CD8-positive, alpha-beta memory T cell (primary cell): ENCODE measurements around the gene KRT83. TPM values are rescaled to one million over a fixed set of nuclear protein-coding genes. Genes with fewer than 3 reads are reported as not detected.
"Not testable (repeated sequence)": the region's sequence is repeated elsewhere in the genome, so short reads cannot be mapped to it uniquely, and the experiment has no call there.

Experiments used
- CTCF ChIA-PET: fragments of 350-600 bp; sonication (Branson Sonifier 250); formaldehyde crosslinking; loops from one replicate; lab custom pipeline; 2021; ENCODE audit warnings: antibody characterized with exemption; lab: Charles Lee
- POLR2A ChIA-PET: fragments of 350-600 bp; sonication (Branson Sonifier 250); formaldehyde crosslinking; loops from one replicate; lab custom pipeline; 2021; ENCODE audit warnings: antibody characterized with exemption; lab: Charles Lee
- DNase-seq, 5 donors: peaks; one replicate each; pipeline versions ENCODE4 v3.0.0 to v3.0.0-alpha.2; 2020 to 2022; ENCODE audit warnings: mixed read lengths in 1 of 5
- H3K27ac ChIP-seq: one replicate; pipeline ENCODE4 v1.7.0; 2013; ENCODE audit warnings: low read depth, mild to moderate bottlenecking, low read length, moderate library complexity
- H3K27me3 ChIP-seq: 2 replicates; pipeline ENCODE4 v1.7.0; 2013; ENCODE audit warnings: low read length, mild to moderate bottlenecking; ENCODE audit not compliant: insufficient read depth, poor library complexity, severe bottlenecking
- H3K36me3 ChIP-seq: 2 replicates; pipeline ENCODE4 v1.7.0; 2013; ENCODE audit warnings: mild to moderate bottlenecking, low read length, moderate library complexity; ENCODE audit not compliant: insufficient read depth
- H3K4me1 ChIP-seq: 2 replicates; pipeline ENCODE4 v1.7.0; 2013; ENCODE audit warnings: mild to moderate bottlenecking, low read length, moderate library complexity; ENCODE audit not compliant: insufficient read depth
- H3K4me3 ChIP-seq: 2 replicates; pipeline ENCODE4 v1.7.0; 2013; ENCODE audit warnings: mild to moderate bottlenecking, low read length
- H3K9me3 ChIP-seq: 2 replicates; pipeline ENCODE4 v1.7.0; 2013; ENCODE audit warnings: mild to moderate bottlenecking, low read length
- H3K27ac Mint-ChIP-seq, 8 donors: one replicate each; pipeline ENCODE4 v1.8.0; 2020 to 2021; ENCODE audit warnings: mixed read lengths in 8 of 8, mild to moderate bottlenecking in 6 of 8, inconsistent platforms in 3 of 8, moderate library complexity in 3 of 8
- H3K27me3 Mint-ChIP-seq, 2 donors: one replicate each; pipeline ENCODE4 v1.8.0; 2020 to 2021; ENCODE audit warnings: mixed read lengths in 2 of 2, mild to moderate bottlenecking in 1 of 2, moderate library complexity in 1 of 2
- H3K36me3 Mint-ChIP-seq, 3 donors: one replicate each; pipeline ENCODE4 v1.8.0; 2020 to 2021; ENCODE audit warnings: mixed read lengths in 3 of 3, inconsistent platforms in 1 of 3, mild to moderate bottlenecking in 1 of 3
- H3K4me1 Mint-ChIP-seq, 3 donors: one replicate each; pipeline ENCODE4 v1.8.0; 2020 to 2021; ENCODE audit warnings: mixed read lengths in 3 of 3, inconsistent platforms in 1 of 3, mild to moderate bottlenecking in 1 of 3
- H3K4me3 Mint-ChIP-seq, 7 donors: one replicate each; pipeline ENCODE4 v1.8.0; 2020 to 2021; ENCODE audit warnings: mixed read lengths in 7 of 7, mild to moderate bottlenecking in 6 of 7, moderate library complexity in 4 of 7, inconsistent platforms in 2 of 7
- H3K9me3 Mint-ChIP-seq, 5 donors: one replicate each; pipeline ENCODE4 v1.8.0; 2020 to 2022; ENCODE audit warnings: mixed read lengths in 5 of 5, mild to moderate bottlenecking in 3 of 5, moderate library complexity in 2 of 5, inconsistent platforms in 1 of 5
- polyA plus RNA-seq: library from polyadenylated mRNA; unstranded; fragments of 300-500 nt; fragmentation: Illumina TruSeq; gene quantifications from one replicate; pipeline ENCODE4 v1.2.3, GENCODE V29; 2021
- total RNA-seq, 2 experiments: library from RNA; stranded (reverse); gene quantifications; one replicate each; pipeline ENCODE4 v1.2.3, GENCODE V29; 2021

KRT83 gene
- total and polyA plus RNA-seq, 3 experiments from 2014 or later, result not detected

DNA sequence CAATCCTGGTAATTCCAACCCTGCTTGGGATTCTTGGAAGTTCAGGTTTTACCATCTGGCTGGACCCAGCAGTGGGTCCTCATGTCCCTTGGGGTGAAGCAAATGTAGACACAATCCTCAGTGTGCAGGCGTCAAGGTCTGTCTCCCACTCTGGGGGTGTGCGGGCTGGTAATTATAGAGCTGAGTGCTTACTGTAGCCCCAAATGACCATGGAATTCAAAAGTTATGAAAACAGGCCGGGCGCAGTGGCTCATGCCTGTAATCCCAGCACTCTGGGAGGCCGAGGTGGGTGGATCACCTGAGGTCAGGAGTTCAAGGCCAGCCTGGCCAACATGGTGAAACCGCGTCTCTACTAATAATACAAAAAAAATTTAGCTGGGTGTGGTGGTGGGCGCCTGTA lies 23.8 kb upstream of the KRT83 start:
- H3K27me3 Mint-ChIP-seq, result peaks cover 18 to 19% of the 10 kb centered on the region in 2 donors
- CTCF ChIA-PET, result interaction anchor here (1.3 kb wide), 1 partner anchor 27 kb away, joined by 3 read pairs; no protein-coding TSS in a partner anchor

GRCh38 chr12:52344111-52344510 lies 22.9 kb upstream of the KRT83 start:
- Mint-ChIP-seq H3K4me1 (peaks cover under 1 to 11% (median 1%) of the 10 kb centered on the region in 3 donors), H3K9me3 (peaks cover 0 to 3% (median 0%) of the 10 kb centered on the region in 5 donors), H3K27me3 (peaks cover 23% of the 10 kb centered on the region in 2 donors), H3K27ac (no peak overlapping the region), H3K36me3 (no peaks in the 10 kb centered on the region), H3K4me3 (no peak overlapping the region)
- DNase-seq, result peak in 1 of 5 donors; percentile 30
- Histone ChIP-seq H3K9me3 (no peaks in the 10 kb centered on the region), H3K4me1 (no peaks in the 10 kb centered on the region), H3K27me3 (no peaks in the 10 kb centered on the region), H3K36me3 (no peaks in the 10 kb centered on the region), H3K4me3 (no peak overlapping the region), H3K27ac (no peak overlapping the region)
- ChIA-PET CTCF (interaction anchor here (0.7 kb wide), 1 partner anchor 17 kb away, joined by 3 read pairs; no protein-coding TSS in a partner anchor), POLR2A (no interaction called here)

More for the DNA sequence above, 23.8 kb upstream of the KRT83 start:
- H3K4me3 Mint-ChIP-seq, POLR2A ChIA-PET, H3K27ac ChIP-seq, H3K9me3 ChIP-seq, H3K27me3 ChIP-seq, H3K27ac Mint-ChIP-seq, H3K36me3 ChIP-seq, H3K4me3 ChIP-seq, H3K36me3 Mint-ChIP-seq, DNase-seq, H3K9me3 Mint-ChIP-seq, H3K4me1 ChIP-seq: not testable (repeated sequence)
- peaks cover 5 to 17% (median 5%) of the 10 kb centered on the region in 3 donors for H3K4me1 Mint-ChIP-seq

DNA sequence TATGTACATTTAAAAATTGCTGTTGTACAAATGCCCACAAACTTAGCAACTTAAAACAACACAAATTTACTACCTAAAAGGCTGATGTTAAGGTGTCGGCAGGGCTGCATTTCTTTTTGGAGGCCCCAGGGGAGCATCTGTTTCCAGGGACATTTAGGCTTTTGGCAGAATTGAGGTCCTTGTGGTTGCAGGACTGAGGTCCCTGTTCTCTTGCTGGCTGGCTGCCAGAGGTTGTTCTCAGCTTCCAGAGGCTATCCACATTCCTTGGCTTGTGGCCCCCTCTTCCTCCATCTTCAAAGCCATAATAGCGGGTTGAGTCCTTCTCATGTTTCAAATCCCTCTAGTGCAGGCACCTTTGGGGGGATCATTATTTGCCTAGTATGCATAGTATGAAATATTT lies 22.4 kb upstream of the KRT83 start:
- no peaks in the 10 kb centered on the region for H3K36me3 ChIP-seq
- no peaks in the 10 kb centered on the region for H3K36me3 Mint-ChIP-seq
- H3K27ac Mint-ChIP-seq, result no peak overlapping the region
- no peaks in the 10 kb centered on the region for H3K9me3 ChIP-seq
- H3K4me3 ChIP-seq, result no peak overlapping the region
- peaks cover 0 to 3% (median 0%) of the 10 kb centered on the region in 5 donors for H3K9me3 Mint-ChIP-seq
- H3K27ac ChIP-seq, result no peak overlapping the region
- H3K4me3 Mint-ChIP-seq, result no peak overlapping the region
- H3K4me1 ChIP-seq, result no peaks in the 10 kb centered on the region
- H3K4me1 Mint-ChIP-seq, result peaks cover 0 to 5% (median 0%) of the 10 kb centered on the region in 3 donors
- H3K27me3 Mint-ChIP-seq, result peaks cover 23 to 28% of the 10 kb centered on the region in 2 donors
- H3K27me3 ChIP-seq, result no peaks in the 10 kb centered on the region
- peak in 1 of 5 donors; percentile 6 for DNase-seq
- ChIA-PET CTCF (interaction anchor here (0.7 kb wide), 1 partner anchor 16 kb away, joined by 3 read pairs; no protein-coding TSS in a partner anchor), POLR2A (no interaction called here)

GRCh38 chr12:52342781-52343490 lies 21.7 kb upstream of the KRT83 start:
- H3K27ac ChIP-seq, result no peak overlapping the region
- Mint-ChIP-seq H3K9me3 (peaks cover 0 to 3% (median 0%) of the 10 kb centered on the region in 5 donors), H3K4me3 (no peak overlapping the region), H3K27me3 (peaks cover 18 to 28% of the 10 kb centered on the region in 2 donors), H3K36me3 (no peaks in the 10 kb centered on the region), H3K4me1 (no peaks in the 10 kb centered on the region), H3K27ac (no peak overlapping the region)
- no peaks in the 10 kb centered on the region for H3K9me3 ChIP-seq
- H3K36me3 ChIP-seq, result no peaks in the 10 kb centered on the region
- ChIA-PET CTCF (no interaction called here), POLR2A (no interaction called here)
- peak in 1 of 5 donors; percentile 14 for DNase-seq
- H3K4me3 ChIP-seq, result no peak overlapping the region
- H3K4me1 ChIP-seq, result no peaks in the 10 kb centered on the region
- no peaks in the 10 kb centered on the region for H3K27me3 ChIP-seq

- Histone ChIP-seq H3K4me1 (no peaks in the 10 kb centered on the region), H3K9me3 (no peaks in the 10 kb centered on the region), H3K27ac (no peak overlapping the region), H3K4me3 (no peak overlapping the region), H3K27me3 (no peaks in the 10 kb centered on the region), H3K36me3 (no peaks in the 10 kb centered on the region)
- DNase-seq, result peak in 1 of 5 donors; percentile 34
- ChIA-PET CTCF (no interaction called here), POLR2A (interaction anchor here (0.5 kb wide), 1 partner anchor 292 kb away, joined by 3 read pairs; no protein-coding TSS in a partner anchor)
- no peaks in the 10 kb centered on the region for H3K36me3 Mint-ChIP-seq
- H3K27ac Mint-ChIP-seq, result no peak overlapping the region
- peaks cover 16 to 31% of the 10 kb centered on the region in 2 donors for H3K27me3 Mint-ChIP-seq
- no peaks in the 10 kb centered on the region for H3K4me1 Mint-ChIP-seq
- peaks cover 0 to 9% (median 2%) of the 10 kb centered on the region in 5 donors for H3K9me3 Mint-ChIP-seq
- H3K4me3 Mint-ChIP-seq, result no peak overlapping the region
Measured at GRCh38 chr12:52341066-52341580, 19.9 kb upstream of the KRT83 start.

- H3K27ac Mint-ChIP-seq, result no peak overlapping the region
- no peaks in the 10 kb centered on the region for H3K27me3 ChIP-seq
- H3K36me3 ChIP-seq, result no peaks in the 10 kb centered on the region
- H3K9me3 Mint-ChIP-seq, result peaks cover 0 to 9% (median 2%) of the 10 kb centered on the region in 5 donors
- H3K27me3 Mint-ChIP-seq, result peaks cover 23 to 43% of the 10 kb centered on the region in 2 donors
- CTCF ChIA-PET, result interaction anchor here (1.6 to 2.1 kb wide), 2 partner anchors 10 to 11 kb away, joined by 4 to 9 read pairs; no protein-coding TSS in a partner anchor
- H3K36me3 Mint-ChIP-seq, result peaks cover 0 to 4% (median 0%) of the 10 kb centered on the region in 3 donors
- H3K4me1 ChIP-seq, result no peaks in the 10 kb centered on the region
- no peak overlapping the region for H3K4me3 ChIP-seq
- no peak overlapping the region for H3K27ac ChIP-seq
- H3K4me3 Mint-ChIP-seq, result peak overlapping the region in 1 of 7 donors; percentile 10
- H3K9me3 ChIP-seq, result no peaks in the 10 kb centered on the region
- POLR2A ChIA-PET, result no interaction called here
- no peak for DNase-seq
- no peaks in the 10 kb centered on the region for H3K4me1 Mint-ChIP-seq
Measured at GRCh38 chr12:52338241-52338960, 17.2 kb upstream of the KRT83 start.

DNA sequence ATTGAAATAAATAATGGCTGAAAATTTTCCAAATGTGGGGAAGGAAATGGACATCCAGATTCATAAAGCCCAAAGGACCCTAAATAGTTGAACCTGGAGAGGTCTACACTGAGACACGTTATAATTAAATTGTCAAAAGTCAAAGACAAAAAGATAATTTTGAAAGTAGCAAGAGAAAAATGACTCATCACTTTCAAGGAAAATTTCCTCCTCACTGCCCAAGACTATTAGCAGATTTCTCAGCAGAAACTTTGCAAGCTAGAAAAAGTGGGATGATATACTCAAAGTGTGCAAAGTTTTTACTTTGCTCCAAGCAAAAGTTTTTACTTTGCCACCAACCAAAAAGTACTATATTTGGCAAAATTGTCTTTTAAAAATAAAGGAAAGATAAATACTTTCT lies 15.9 kb upstream of the KRT83 start:
- Mint-ChIP-seq H3K9me3 (peaks cover 0 to 6% (median 2%) of the 10 kb centered on the region in 5 donors), H3K27me3 (peaks cover 24 to 43% of the 10 kb centered on the region in 2 donors)

More for the DNA sequence above, 15.9 kb upstream of the KRT83 start:
- Histone ChIP-seq H3K36me3 (no peaks in the 10 kb centered on the region), H3K9me3 (no peaks in the 10 kb centered on the region), H3K4me3 (no peak overlapping the region), H3K27ac (no peak overlapping the region), H3K4me1 (no peaks in the 10 kb centered on the region), H3K27me3 (no peaks in the 10 kb centered on the region)
- ChIA-PET POLR2A (no interaction called here), CTCF (interaction anchor here (1.0 kb wide), 1 partner anchor 15 kb away, joined by 4 read pairs; no protein-coding TSS in a partner anchor)
- Mint-ChIP-seq H3K4me1 (no peaks in the 10 kb centered on the region), H3K4me3 (no peak overlapping the region), H3K27ac (no peak overlapping the region), H3K36me3 (peaks cover 0 to 4% (median 0%) of the 10 kb centered on the region in 3 donors)
- no peak for DNase-seq
